HG03280 (cell line): Measurements from ENCODE around the gene CIB2.
"Not testable (repeated sequence)": the region's sequence is repeated elsewhere in the genome, so short reads cannot be mapped to it uniquely, and the experiment has no call there.

Experiments
- ATAC-seq: cut with Tn5 transposase; IDR thresholded peaks from one replicate; pipeline ENCODE4 v1.9.1; 2021; ENCODE audit warnings: mild to moderate bottlenecking, moderate library complexity; ENCODE audit not compliant: unreplicated experiment

Gene CIB2

GRCh38 chr15:78131295-78132061, at the start of gene CIB2:
TSS of gene CIB2 (minus strand) at chr15:78131445. CDS start at chr15:78131215, 230 bp downstream.
- peak; percentile 74 for ATAC-seq

DNA sequence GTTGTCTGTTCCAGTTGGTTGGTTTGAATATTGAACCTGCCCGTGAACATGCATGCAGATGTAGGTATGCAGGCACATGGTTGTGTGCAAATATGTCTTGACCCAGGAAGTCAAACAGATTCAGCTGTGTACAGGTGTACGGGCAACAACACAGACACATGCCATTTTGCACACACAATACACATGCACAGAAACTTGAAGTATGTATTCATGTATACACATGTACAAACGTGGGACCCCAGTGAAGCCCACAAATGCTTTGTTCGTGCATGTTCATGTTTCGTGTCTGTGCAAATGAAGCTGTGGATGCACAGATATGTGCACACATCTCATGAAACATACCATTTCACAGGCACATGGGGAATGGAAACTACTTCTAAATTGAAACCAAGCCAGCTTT, 48.7 kb upstream of the CIB2 start:
- no peak for ATAC-seq

DNA sequence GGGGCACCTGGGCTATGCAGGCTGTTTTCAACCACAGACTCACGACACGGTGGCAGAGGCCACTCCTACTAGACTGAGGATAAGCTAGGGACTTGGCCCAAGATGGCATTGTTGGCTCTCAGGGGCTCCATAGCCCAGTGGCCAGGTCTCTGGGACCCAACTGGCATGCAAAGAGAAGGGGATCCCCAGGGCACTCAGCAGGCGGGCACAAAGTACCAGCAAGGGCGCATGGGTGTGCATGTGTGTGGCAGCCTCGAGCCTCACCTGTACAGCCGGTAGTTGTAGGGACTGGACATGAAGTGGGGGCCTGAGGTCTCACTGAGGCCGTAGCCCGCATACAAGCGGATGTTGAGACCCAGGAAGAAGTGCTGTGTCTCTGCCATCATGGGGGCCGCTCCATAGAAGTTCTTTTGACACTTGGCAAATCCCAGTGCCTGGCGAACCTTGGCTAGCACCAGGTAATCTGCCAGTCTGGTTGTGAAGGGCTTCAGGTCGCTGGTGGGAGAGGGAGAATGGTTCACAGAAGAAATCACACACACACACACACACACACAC, 48.1 kb upstream of the CIB2 start:
- no peak for ATAC-seq

GRCh38 chr15:78178064-78178463, 46.8 kb upstream of the CIB2 start:
- ATAC-seq = no peak

GRCh38 chr15:78177447-78177873, 46.2 kb upstream of the CIB2 start:
- ATAC-seq = no peak

- no peak for ATAC-seq
Observed at GRCh38 chr15:78175330-78175729, 44.1 kb upstream of the CIB2 start.

DNA sequence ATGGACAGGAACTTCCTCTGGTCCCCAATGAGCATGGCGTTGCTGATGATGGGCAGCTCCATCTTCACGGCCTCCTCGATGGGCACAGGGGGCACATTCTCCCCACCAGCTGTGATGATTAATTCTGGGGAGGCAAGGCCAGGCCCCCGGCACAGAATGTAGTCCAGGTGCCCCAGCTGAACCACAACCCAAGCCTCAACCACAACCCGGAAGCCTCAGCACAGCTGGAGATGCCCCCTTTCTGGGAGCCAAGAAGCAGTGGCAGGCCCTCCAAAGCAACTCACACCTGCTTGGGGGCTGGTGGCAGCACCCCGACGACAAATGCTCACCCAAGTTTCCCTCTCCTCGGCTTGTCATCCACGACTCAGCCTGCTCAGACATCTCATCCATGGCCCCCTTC, 43.2 kb upstream of the CIB2 start:
- no peak for ATAC-seq

DNA sequence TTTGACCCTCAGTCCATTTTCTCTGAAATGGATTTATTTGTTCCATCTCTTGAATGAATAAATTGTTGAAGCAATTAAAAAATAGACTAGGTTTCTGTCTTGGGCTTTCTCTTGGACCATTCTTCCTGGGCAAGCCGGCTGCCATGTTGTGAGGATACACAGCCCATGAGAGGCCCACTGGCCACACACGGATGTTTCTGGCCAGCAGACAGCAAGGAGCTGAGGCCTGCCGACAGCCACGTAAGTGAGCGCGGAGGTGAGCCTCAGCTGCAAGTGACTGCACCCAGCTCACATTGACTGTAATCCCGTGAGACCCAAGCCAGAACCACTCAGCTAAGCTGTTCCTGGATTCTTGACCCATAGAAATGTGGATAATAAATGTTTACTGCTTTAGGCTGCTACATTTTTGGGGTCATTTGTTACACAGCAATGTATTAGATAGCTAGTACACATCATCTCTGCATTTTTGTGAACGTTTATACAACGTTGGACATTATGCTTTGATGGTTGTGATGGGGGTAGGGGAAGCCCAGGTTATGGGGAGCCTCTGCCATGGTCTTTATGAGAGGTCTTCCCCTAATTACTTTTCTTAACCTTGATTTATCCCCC, 40.7 kb upstream of the CIB2 start:
- ATAC-seq = no peak

GRCh38 chr15:78170848-78171773, 39.9 kb upstream of the CIB2 start:
- ATAC-seq = peak; percentile 66

DNA sequence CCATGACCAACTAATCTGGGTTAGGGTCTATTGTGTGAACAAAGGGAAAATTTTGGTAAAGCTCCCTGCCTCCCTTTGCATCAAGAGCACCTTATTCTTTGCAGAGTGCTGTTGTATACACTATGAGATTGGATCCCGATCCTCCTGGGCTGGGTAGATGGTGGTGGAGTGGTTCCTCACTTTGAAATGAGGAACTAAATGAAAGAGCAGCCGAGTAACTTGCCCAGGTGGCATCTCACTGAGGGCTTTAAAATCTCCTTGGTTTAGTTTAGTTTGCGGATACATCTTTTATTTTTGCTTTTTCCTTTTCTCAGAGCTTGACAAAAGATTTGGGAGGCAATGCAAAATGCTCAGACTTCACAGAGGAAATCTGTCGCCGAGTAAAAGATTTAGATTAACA, 37.4 kb upstream of the CIB2 start:
- no peak for ATAC-seq

DNA sequence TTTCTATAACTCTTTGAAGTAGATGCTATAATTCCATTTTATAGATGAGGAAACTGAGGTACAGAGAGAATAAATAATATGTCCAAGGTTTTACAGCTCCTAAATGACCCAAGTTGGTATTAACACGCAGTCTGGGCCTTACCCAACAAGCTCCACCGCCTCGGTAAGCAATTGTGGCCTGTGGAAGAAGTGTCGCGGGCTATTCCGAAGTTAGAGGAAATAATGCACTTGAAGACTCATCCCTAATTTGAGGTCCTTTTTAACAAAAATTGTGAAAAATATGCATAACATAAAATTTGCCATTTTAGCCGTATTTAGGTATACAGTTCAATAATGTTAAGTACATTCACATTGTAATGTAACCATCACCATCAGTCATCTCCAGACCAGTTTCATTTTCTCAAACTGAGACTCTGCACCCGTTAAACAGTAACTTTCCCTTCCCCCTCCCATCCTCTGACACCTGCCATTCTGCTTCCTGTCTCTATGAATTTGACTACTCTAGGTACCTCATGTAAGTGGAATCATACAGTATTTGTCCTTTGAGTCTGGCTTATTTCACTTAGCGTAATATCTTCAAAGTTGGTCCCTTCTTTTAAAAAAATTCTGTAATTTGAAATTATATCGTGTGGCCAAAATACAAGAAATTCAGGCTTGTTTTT, 36.1 kb upstream of the CIB2 start:
- peak; percentile 71 for ATAC-seq

GRCh38 chr15:78164010-78164409, 32.8 kb upstream of the CIB2 start:
- no peak for ATAC-seq

DNA sequence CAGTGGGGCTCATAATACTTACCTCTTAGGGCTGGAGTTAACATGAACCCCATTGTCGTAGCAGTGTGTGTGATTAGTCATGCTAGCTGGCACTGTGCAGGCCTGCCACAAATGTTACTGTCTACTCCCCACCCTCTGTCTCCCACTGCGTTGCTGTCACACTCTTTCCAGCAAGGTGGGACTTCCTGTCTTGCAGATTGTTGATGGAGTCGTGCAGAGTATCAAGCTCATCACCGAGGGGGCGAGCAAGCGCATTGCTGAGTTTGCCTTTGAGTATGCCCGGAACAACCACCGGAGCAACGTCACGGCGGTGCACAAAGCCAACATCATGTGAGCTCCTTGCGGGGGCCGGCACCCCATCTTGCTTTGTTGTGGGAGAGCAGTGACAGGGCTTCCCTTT, 30.8 kb upstream of the CIB2 start:
- no peak for ATAC-seq

- no peak for ATAC-seq
Observed at GRCh38 chr15:78159395-78159794, 28.1 kb upstream of the CIB2 start.

DNA sequence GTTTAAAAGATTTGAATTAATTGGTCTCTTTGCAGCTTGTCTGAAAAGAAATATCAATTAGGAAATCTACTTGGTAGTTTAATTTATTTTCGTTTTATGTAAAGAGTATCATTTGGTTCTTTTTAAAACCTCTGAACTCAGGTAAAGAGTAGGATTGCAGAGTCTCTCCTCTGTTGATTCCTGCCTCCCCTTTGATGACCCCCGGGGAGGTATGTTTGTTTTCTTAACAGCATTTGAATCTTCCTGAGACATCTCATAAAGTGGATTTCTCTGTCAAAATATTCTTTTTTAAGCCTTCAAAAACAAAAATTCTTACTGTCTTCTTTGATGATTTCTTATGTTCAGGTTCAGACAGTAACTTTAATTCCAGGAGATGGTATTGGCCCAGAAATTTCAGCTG, 26.0 kb upstream of the CIB2 start:
- no peak for ATAC-seq

GRCh38 chr15:78156653-78157052, 25.4 kb upstream of the CIB2 start:
- no peak for ATAC-seq

GRCh38 chr15:78155355-78155939, 24.2 kb upstream of the CIB2 start:
- ATAC-seq = no peak

DNA sequence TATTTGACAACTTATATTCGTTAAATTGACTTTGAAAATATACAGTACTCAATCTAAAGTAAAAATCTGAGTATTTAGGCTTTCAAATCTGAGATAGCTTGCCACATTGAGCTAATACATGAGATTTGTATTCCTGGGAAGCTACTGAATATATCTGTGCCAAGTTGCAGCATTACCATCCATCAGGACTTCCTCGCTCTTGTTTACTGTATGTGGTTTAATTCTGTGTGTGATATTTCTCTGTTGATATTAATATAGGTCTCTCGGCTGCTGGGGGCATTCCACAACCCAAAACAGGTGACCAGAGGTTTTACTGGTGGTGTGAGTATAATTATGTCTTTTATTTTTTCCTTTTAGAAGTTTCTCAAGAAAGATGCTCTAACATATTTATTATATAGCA, 23.7 kb upstream of the CIB2 start:
- no peak for ATAC-seq

DNA sequence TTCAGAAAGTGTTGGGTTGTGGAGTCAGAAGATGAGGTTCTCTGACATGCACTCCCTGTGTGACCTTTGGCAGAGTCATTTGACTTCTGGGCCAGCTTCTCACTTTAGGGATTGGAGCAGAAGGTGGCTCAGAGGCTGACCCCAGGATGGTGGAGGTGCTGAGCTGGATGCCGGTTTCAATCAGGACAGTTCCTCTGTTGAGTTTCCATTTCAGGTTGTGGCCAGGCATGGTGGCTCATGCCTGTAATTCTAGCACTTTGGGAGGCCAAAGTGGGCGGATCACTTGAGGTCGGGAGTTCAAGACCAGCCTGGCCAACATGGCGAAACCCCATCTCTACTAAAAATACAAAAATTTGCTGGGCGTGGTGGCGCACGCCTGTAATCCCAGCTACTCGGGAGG, 19.8 kb upstream of the CIB2 start:
- not testable (repeated sequence) for ATAC-seq
